GM18505 (cell line): ENCODE results near the gene EXOSC5.
"Not testable (repeated sequence)": the region's sequence is repeated elsewhere in the genome, so short reads cannot be mapped to it uniquely, and the experiment has no call there.

Experiments used
- ATAC-seq: cut with Tn5 transposase; IDR thresholded peaks from one replicate; pipeline ENCODE4 v1.9.1; 2021; ENCODE audit not compliant: unreplicated experiment
- POLR2A ChIP-seq: IDR thresholded peaks from 4 replicates; pipeline ENCODE4 v1.6.1; 2011; ENCODE audit warnings: borderline replicate concordance; ENCODE audit not compliant: insufficient read depth, insufficient read length; ENCODE audit errors: extremely low read depth

The EXOSC5 gene

GRCh38 chr19:41407271-41407670, 10.1 kb upstream of the EXOSC5 start:
- no peak for TF ChIP-seq POLR2A
- no peak for ATAC-seq

GRCh38 chr19:41405776-41406175, 8.6 kb upstream of the EXOSC5 start:
- no peak for TF ChIP-seq POLR2A
- ATAC-seq, result no peak

DNA sequence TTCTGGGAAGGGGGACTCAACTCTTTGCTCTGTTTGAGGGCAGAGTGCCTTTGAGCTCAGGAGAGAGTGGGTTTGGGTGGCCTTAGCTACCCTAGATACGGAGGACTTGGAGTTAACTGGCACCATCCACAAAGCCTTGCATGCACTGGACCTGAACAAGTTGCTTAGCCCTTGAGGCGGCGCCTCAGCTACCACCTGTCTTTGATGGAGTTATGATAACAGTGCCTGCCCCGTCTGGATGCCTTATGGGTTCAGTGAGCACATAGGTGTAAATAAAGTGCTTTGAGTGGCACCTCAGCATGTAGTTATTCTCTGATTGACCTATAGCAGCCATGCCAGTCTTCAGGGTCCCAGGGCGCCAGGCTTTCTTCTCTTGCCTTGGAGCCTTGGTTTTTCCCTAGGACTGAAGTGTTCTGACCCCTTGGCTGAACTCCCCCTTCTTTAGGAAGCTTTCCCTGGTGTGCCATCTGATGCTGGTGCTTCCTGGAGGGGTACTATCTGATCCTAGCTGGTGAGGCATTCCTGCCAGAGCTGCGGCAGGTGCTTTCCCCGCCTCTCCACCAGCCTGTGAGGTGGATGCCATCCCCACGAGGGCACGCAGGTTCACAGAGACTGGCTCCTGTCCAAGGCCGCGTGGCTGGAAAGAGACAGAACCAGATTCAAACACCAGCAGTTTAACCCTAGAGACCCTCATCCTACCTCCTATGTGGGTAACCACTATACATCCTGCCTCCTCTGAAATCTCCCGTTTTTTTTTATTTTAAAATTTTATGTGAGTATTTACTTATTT, 6.2 kb upstream of the EXOSC5 start:
- TF ChIP-seq POLR2A, result no peak
- ATAC-seq, result no peak

- no peak for TF ChIP-seq POLR2A
- no peak for ATAC-seq
These were observed 4.9 kb upstream of the EXOSC5 start for GRCh38 chr19:41402010-41402409.

DNA sequence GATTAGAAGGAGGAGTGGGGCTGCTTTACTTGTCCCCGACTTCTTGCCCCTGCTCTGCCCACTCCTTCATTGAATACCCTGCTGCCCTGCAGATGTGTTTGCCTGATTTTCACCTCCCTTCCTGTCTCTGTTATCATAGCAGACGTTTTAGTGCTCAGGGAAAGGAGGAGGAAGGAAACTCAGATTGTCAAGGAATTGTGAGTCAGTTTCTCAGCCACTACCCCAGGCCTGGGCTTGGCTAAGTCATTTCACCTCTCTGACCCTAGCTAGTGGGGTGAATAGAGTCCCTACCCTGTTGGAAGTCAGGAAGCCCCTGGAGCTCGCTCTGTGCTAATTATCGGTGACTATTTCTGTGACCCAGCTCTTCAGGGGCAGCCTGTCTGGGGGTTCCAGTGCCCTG, 4.3 kb upstream of the EXOSC5 start:
- ATAC-seq, result no peak
- TF ChIP-seq POLR2A, result no peak

DNA sequence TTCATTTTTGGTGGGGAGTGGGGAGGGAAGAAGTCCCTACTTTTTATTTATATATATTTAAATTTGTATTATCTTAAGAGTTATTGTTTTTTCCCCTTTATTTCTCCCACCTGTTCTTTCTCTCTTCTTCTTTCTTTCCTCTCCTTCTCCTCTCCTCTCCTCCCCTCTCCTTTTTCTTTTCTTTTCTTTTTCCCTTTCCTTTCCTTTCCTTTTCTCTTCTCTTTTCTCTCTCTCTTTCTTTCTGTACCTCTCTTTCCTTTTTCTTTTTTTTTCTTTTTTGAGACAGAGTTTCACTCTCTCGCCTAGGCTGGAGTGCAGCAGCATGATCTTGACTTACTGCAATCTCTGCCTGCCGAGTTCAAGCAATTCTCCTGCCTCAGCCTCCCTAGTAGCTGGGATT, 2.4 kb upstream of the EXOSC5 start:
- no peak for ATAC-seq
- no peak for TF ChIP-seq POLR2A

GRCh38 chr19:41399091-41399490, 1.9 kb upstream of the EXOSC5 start:
- ATAC-seq, result no peak
- no peak for TF ChIP-seq POLR2A

DNA sequence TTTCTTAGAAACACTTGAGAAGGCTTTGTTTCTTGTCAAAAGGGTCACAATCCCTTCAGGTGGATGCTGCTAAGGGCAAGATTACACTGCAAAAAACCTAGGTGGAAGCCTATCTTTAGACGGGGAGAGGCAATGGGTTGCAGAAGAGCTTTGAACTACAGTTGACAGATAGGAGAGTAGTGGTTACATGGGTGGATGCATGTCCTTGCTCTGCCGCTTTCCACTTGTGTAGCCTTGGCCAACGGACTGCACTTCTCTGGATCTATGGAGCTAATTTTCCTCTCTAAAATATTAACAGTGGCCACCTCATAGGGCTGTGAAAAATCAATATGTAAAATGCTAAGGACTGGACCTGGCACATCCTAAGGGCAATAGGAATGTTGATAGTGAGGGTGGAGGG, 1.4 kb upstream of the EXOSC5 start:
- TF ChIP-seq POLR2A, result no peak
- ATAC-seq, result no peak

- no peak for TF ChIP-seq POLR2A
- no peak for ATAC-seq
These were observed 875 bp upstream of the EXOSC5 start for GRCh38 chr19:41398050-41398418.

DNA sequence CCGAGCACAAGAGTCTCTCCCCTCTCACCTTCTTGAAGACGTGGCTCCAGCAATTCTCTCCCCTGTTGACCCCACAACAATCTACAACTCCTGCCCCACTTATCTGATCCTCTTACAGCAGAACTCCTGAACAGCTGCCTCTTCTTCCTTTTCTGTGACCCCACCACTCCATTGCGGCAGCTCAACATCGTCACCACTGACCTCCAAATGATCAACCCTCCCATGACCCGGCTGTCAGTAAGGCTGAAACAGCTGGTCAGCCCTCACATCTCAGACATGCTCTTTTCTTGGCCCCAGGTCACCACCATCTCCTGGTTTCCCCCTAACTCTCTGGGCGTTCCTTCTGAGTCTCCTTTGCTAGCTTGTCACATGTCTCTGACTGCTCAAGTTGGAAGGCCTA, 1.8 kb downstream of the EXOSC5 start:
- TF ChIP-seq POLR2A, result no peak
- no peak for ATAC-seq

GRCh38 chr19:41392775-41393174, 4.4 kb downstream of the EXOSC5 start:
- ATAC-seq, result no peak
- TF ChIP-seq POLR2A, result no peak

- ATAC-seq, result no peak
- no peak for TF ChIP-seq POLR2A
These were observed 5.5 kb downstream of the EXOSC5 start for GRCh38 chr19:41391618-41392017.

DNA sequence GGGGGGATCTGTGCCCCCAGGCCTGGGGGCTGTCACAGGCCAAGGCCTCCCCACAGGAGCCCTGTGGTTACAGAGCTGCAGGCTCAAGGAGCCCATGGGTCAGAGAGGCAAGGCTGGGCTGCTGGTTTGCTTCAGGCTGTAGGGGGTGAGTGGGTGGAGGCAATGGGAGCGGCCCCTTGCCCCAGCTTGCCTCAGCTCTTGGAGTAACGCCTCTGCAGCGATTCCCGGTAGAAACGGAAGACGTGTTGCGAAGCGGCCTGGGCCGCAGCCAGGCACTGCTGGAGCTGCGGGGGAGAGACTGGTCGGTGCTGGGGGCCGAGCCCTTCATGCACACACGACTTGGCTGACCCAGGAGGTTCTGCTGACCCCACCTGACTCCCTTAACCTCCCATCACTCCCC, 10.7 kb downstream of the EXOSC5 start:
- TF ChIP-seq POLR2A, result no peak
- no peak for ATAC-seq

- no peak for ATAC-seq
- no peak for TF ChIP-seq POLR2A
These were observed 12.8 kb downstream of the EXOSC5 start for GRCh38 chr19:41384351-41384750.

DNA sequence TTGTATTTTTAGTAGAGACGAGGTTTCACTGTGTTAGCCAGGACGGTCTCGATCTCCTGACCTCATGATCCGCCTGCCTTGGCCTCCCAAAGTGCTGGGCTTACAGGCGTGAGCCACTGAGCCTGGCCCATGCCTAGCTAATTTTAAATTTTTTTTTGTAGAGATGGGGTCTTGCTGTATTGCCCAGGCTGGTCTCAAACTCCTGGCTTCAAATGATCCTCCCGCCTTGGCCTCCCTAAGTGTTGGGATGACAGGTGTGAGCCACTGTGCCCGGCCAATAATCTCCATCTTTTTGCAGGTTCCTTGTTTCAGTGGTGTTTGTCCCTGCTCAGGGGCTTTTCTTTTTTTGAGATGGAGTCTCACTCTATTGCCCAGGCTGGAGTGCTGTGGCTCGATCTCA, 15.6 kb downstream of the EXOSC5 start:
- not testable (repeated sequence) for ATAC-seq
